SK-N-SH (cell line): ENCODE results near the gene LSR.

Experiments used
- CHD2 ChIP-seq: fragments of 150-350 bp; IDR thresholded peaks from 2 replicates; pipeline ENCODE4 v1.6.1; 2018; ENCODE audit warnings: low read length; ENCODE audit not compliant: partially characterized antibody
- CTCF ChIP-seq: fragments of 200-600 bp; sonication (generic); IDR thresholded peaks from 2 replicates; pipeline ENCODE4 v1.6.1; 2017; ENCODE audit warnings: antibody characterized with exemption, mild to moderate bottlenecking, moderate library complexity
- EP300 ChIP-seq, 2 experiments: IDR thresholded peaks; 2 replicates each; pipeline versions ENCODE4 v1.4.0 to v1.6.1; 2012; ENCODE audit warnings: borderline replicate concordance in 1 of 2, low read depth in 1 of 2, low read length in 1 of 2
- EZH2phosphoT487 ChIP-seq: fragments of 200-600 bp; sonication (generic); IDR thresholded peaks from 2 replicates; pipeline ENCODE4 v1.6.1; 2017; ENCODE audit warnings: low read depth, mixed run types, mild to moderate bottlenecking, antibody characterized with exemption, moderate library complexity, borderline replicate concordance
- MXI1 ChIP-seq: IDR thresholded peaks from 2 replicates; pipeline ENCODE4 v1.6.1; 2012; ENCODE audit warnings: mild to moderate bottlenecking, low read depth, low read length, improper control_type of control experiment
- POLR2AphosphoS5 ChIP-seq: IDR thresholded peaks from 2 replicates; pipeline ENCODE4 v1.6.1; 2012; ENCODE audit warnings: low read depth, low read length
- RAD21 ChIP-seq: IDR thresholded peaks from 2 replicates; pipeline ENCODE4 v1.6.1; 2012; ENCODE audit warnings: mild to moderate bottlenecking, low read length
- RCOR1 ChIP-seq: fragments of 150-350 bp; IDR thresholded peaks from 2 replicates; pipeline ENCODE4 v1.6.1; 2017; ENCODE audit warnings: antibody characterized with exemption, low read length
- SMC3 ChIP-seq: IDR thresholded peaks from 2 replicates; pipeline ENCODE4 v1.6.1; 2012; ENCODE audit warnings: low read depth, low read length, improper control_type of control experiment
- TF ChIP-seq, protein P1 (sequence below): IDR thresholded peaks from 2 replicates; pipeline ENCODE4 v1.4.0; 2012; ENCODE audit warnings: low read depth
- TF ChIP-seq, protein P2 (sequence below): IDR thresholded peaks from 2 replicates; pipeline ENCODE4; 2012
- TF ChIP-seq, protein P3 (sequence below): IDR thresholded peaks from 2 replicates; pipeline ENCODE4 v1.6.1; 2012; ENCODE audit warnings: mild to moderate bottlenecking, low read depth, low read length, moderate library complexity

DNA sequence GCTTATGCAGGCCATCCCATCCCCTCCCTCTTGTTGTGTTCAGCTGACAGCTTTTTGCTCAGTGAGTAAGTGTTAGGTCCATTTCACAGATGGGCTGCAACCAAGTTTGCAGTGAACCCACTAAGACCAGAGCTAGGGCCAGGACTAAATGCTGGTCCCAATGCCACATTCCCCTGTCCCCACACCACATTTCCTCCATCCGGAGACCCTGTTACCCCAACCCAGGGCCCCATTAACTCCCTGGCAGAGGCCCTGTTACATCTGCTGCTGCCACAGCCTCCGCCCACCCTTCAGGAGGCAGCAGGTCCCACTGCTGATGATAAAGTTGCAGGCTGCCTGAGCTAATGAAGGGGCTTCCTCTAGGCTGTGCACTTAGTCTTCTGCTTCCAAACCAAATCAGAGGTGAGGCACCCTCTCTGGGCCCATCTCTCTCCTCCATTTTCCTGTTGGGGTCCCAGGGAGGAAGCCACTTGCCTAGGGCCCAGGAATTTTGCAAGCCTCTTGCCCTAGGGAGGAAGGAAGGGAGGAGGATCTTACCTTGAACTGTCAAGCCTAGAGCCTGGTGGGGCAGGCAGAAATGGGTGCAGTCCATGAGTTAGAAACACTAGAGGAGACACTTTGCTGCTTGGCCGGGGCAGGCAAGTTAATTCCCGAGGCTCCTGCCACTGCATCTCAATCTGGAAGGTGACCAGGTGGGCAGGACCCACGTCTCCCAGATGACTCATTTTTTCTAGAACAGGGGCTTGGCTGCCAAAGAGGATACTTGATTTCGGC lies 16.5 kb downstream of the LSR start:
- TF ChIP-seq MXI1 (no peak), POLR2AphosphoS5 (no peak), RCOR1 (no peak), EP300 (IDR thresholded peaks at IDR 0.05; ENCODE audit: borderline replicate concordance in 1 of 2, low read depth in 1 of 2, low read length in 1 of 2) (no peak), EZH2phosphoT487 (no peak), SMC3 (no peak), CTCF (no peak), CHD2 (no peak), RAD21 (no peak)
- TF ChIP-seq, protein P1, sequence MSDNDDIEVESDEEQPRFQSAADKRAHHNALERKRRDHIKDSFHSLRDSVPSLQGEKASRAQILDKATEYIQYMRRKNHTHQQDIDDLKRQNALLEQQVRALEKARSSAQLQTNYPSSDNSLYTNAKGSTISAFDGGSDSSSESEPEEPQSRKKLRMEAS, result no peak
- TF ChIP-seq, protein P2, sequence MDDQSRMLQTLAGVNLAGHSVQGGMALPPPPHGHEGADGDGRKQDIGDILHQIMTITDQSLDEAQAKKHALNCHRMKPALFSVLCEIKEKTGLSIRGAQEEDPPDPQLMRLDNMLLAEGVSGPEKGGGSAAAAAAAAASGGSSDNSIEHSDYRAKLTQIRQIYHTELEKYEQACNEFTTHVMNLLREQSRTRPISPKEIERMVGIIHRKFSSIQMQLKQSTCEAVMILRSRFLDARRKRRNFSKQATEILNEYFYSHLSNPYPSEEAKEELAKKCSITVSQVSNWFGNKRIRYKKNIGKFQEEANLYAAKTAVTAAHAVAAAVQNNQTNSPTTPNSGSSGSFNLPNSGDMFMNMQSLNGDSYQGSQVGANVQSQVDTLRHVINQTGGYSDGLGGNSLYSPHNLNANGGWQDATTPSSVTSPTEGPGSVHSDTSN, result no peak
- TF ChIP-seq, protein P3, sequence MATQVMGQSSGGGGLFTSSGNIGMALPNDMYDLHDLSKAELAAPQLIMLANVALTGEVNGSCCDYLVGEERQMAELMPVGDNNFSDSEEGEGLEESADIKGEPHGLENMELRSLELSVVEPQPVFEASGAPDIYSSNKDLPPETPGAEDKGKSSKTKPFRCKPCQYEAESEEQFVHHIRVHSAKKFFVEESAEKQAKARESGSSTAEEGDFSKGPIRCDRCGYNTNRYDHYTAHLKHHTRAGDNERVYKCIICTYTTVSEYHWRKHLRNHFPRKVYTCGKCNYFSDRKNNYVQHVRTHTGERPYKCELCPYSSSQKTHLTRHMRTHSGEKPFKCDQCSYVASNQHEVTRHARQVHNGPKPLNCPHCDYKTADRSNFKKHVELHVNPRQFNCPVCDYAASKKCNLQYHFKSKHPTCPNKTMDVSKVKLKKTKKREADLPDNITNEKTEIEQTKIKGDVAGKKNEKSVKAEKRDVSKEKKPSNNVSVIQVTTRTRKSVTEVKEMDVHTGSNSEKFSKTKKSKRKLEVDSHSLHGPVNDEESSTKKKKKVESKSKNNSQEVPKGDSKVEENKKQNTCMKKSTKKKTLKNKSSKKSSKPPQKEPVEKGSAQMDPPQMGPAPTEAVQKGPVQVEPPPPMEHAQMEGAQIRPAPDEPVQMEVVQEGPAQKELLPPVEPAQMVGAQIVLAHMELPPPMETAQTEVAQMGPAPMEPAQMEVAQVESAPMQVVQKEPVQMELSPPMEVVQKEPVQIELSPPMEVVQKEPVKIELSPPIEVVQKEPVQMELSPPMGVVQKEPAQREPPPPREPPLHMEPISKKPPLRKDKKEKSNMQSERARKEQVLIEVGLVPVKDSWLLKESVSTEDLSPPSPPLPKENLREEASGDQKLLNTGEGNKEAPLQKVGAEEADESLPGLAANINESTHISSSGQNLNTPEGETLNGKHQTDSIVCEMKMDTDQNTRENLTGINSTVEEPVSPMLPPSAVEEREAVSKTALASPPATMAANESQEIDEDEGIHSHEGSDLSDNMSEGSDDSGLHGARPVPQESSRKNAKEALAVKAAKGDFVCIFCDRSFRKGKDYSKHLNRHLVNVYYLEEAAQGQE, result no peak
